Astrocyte of the spinal cord (primary cell): ENCODE results near the gene AK4.
"Not testable (repeated sequence)": the region's sequence is repeated elsewhere in the genome, so short reads cannot be mapped to it uniquely, and the experiment has no call there.

Experiments
- DNase-seq: peaks from one replicate; pipeline ENCODE4 v3.0.0; 2011; ENCODE audit warnings: low read depth, low spot score
- H3K4me3 ChIP-seq: 2 replicates; pipeline ENCODE4 v1.5.1; 2011; ENCODE audit warnings: low read depth, mild to moderate bottlenecking, low read length, moderate library complexity
- CTCF ChIP-seq: IDR thresholded peaks from 2 replicates; pipeline ENCODE4 v1.5.1; 2012; ENCODE audit warnings: low read depth, mild to moderate bottlenecking, low read length, inconsistent platforms
- in situ Hi-C: cut with HindIII; loops from 2 replicates; pipeline ENCODE4 v1.10.0; 2017; ENCODE audit warnings: low sequenced_read_pairs

The AK4 gene

GRCh38 chr1:65113298-65113697 lies 34.7 kb upstream of the AK4 start:
- DNase-seq = no peak
- no peak for TF ChIP-seq CTCF
- in situ Hi-C loops = no loop called here
- H3K4me3 ChIP-seq = no peak overlapping the region

GRCh38 chr1:65114322-65114721 lies 33.7 kb upstream of the AK4 start:
- in situ Hi-C loops = no loop called here
- no peak for TF ChIP-seq CTCF
- peak; percentile 2 for DNase-seq
- no peak overlapping the region for H3K4me3 ChIP-seq

- in situ Hi-C loops = no loop called here
- DNase-seq = no peak
- H3K4me3 ChIP-seq = no peak overlapping the region
- TF ChIP-seq CTCF = no peak
Observed at GRCh38 chr1:65119951-65120350, 28.1 kb upstream of the AK4 start.

GRCh38 chr1:65129104-65129503 lies 18.9 kb upstream of the AK4 start:
- in situ Hi-C loops, H3K4me3 ChIP-seq, DNase-seq: not testable (repeated sequence)

- TF ChIP-seq CTCF = no peak
- in situ Hi-C loops = no loop called here
- no peak overlapping the region for H3K4me3 ChIP-seq
- no peak for DNase-seq
Observed at GRCh38 chr1:65138524-65138923, 9.5 kb upstream of the AK4 start.

GRCh38 chr1:65139793-65140192 lies 8.2 kb upstream of the AK4 start:
- H3K4me3 ChIP-seq, in situ Hi-C loops, DNase-seq: not testable (repeated sequence)

- H3K4me3 ChIP-seq = no peak overlapping the region
- in situ Hi-C loops = no loop called here
- TF ChIP-seq CTCF = no peak
- no peak for DNase-seq
Observed at GRCh38 chr1:65141394-65141793, 6.6 kb upstream of the AK4 start.

- no peak overlapping the region for H3K4me3 ChIP-seq
- DNase-seq = no peak
- TF ChIP-seq CTCF = no peak
- in situ Hi-C loops = no loop called here
Observed at GRCh38 chr1:65141918-65142317, 6.1 kb upstream of the AK4 start.

GRCh38 chr1:65143112-65143658 lies 4.8 kb upstream of the AK4 start:
- DNase-seq, in situ Hi-C loops, H3K4me3 ChIP-seq: not testable (repeated sequence)
